HG03457 (cell line): ENCODE results near the gene SNAPC5.

Source experiments
- ATAC-seq: cut with Tn5 transposase; IDR thresholded peaks from one replicate; pipeline ENCODE4 v1.9.1; 2021; ENCODE audit warnings: moderate number of reproducible peaks; ENCODE audit not compliant: unreplicated experiment

Gene SNAPC5

DNA sequence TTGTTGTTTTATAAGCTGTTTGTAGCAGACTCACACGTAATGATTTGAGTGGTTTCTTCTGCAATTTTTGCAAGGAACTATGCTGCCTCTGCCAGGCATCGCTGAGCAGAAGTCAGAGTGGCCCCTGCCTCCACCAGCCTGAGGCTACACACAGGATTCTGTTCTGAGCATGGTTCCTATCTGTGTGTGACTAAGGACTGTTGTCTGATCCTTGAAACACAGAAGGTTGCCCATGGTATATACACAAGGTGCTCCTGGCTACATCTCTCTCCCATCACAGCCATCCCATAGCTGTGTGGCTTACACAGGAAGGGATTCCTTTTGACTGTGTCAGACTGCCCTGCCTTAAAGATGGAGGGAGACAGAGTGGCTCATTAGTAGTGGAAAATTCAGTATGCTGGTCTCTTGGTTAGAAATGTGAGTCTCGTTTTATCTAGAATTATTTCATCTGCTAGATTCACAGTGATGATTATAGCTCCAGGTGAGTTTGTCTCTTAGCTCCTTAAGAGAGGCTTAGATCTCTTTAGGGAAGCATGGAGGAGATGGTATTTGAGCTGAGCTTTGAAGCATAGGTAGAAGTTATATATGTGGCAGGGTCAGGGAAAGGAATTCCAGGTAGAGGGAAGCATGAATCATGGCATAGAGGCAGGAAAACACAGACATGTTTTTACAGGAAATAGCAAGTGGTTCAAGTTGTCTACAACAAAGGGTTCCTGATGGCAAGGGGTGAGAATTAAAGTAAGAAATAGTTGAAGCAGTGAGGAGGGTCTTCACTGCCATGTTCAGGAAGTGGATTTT is 37.5 kb downstream of the SNAPC5 start:
- no peak for ATAC-seq

GRCh38 chr15:66456211-66456610 is 41.4 kb downstream of the SNAPC5 start:
- ATAC-seq = no peak

GRCh38 chr15:66454143-66454542 is 43.4 kb downstream of the SNAPC5 start:
- ATAC-seq = no peak

GRCh38 chr15:66452971-66453580 is 44.5 kb downstream of the SNAPC5 start:
- no peak for ATAC-seq

- no peak for ATAC-seq
Observed at GRCh38 chr15:66452420-66452819, 45.1 kb downstream of the SNAPC5 start.
